ENCODE measurements around the gene RUNX2. TPM values are rescaled to one million over a fixed set of nuclear protein-coding genes. Genes with fewer than 3 reads are reported as not detected.
A peak's percentile ranks its signal among the peaks of the same experiment; 100 is the strongest.

The RUNX2 gene
- total and polyA plus RNA-seq, 9 of the 15 experiments (the other 6 are each of a cell fraction or from before 2014, with no cell fraction given), result 0.29 to 1.00 (median 0.43) TPM

DNA sequence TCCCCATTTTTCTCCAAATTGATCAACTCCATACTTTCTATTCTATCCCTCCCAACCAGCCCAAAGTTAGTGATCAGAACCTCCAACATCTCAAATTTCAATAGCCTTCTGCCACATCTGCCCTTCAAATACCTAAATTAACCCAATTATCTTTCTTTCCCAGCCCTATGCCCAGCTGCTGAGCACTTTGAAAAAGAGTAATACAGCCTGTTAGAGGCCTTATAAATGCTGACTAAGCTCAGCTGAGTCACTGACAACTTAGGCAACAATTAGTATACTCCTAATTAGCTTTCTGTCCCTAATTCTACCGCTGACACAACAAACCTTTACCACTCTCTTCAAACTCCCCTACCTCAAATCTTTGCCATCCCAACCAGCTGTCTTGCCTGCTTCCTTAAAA lies 23.5 kb downstream of the RUNX2 start (continued):
- TF ChIP-seq MTF1 (CRISPR knock-in tag; IDR thresholded peaks at IDR 0.05; ENCODE audit: borderline replicate concordance) (no peak), HDAC1 (IDR thresholded peaks at IDR 0.05) (no peak), NCOA1 (IDR thresholded peaks at IDR 0.05; ENCODE audit: low read depth) (no peak), HMG20B (CRISPR knock-in tag; IDR thresholded peaks at IDR 0.05) (no peak), CBX5 (IDR thresholded peaks at IDR 0.05; ENCODE audit: borderline replicate concordance, low read depth) (no peak), RNF2 (IDR thresholded peaks at IDR 0.05) (no peak), PYGO2 (tag; IDR thresholded peaks at IDR 0.05) (no peak), CBFB (CRISPR knock-in tag; IDR thresholded peaks at IDR 0.05) (no peak), ZNF239 (CRISPR knock-in tag; IDR thresholded peaks at IDR 0.05) (no peak), TAF9B (IDR thresholded peaks at IDR 0.05; ENCODE audit: partially characterized antibody) (peak; percentile 59), ZBTB17 (CRISPR knock-in tag; IDR thresholded peaks at IDR 0.05) (no peak), ZNF764 (CRISPR knock-in tag; IDR thresholded peaks at IDR 0.05; ENCODE audit: low read depth) (no peak), GABPA (tag; conservative IDR thresholded peaks at IDR 0.05; ENCODE audit: low read depth) (no peak), NEUROD1 (IDR thresholded peaks at IDR 0.05; ENCODE audit: borderline replicate concordance, low read depth, low read length, partially characterized antibody) (no peak), MYNN (IDR thresholded peaks at IDR 0.05) (no peak), MYNN (CRISPR knock-in tag; IDR thresholded peaks at IDR 0.05) (no peak), ZNF830 (CRISPR knock-in tag; IDR thresholded peaks at IDR 0.05) (no peak), EZH2 (IDR thresholded peaks at IDR 0.05; ENCODE audit: borderline replicate concordance, low read depth, low read length) (no peak), CC2D1A (IDR thresholded peaks at IDR 0.05) (peak; percentile 16; the same call in 1 of the 2 replicates)
- TF ChIP-seq, protein P1, sequence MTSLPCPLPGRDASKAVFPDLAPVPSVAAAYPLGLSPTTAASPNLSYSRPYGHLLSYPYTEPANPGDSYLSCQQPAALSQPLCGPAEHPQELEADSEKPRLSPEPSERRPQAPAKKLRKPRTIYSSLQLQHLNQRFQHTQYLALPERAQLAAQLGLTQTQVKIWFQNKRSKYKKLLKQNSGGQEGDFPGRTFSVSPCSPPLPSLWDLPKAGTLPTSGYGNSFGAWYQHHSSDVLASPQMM (CRISPR knock-in tag; IDR thresholded peaks at IDR 0.05), result no peak
- TF ChIP-seq, protein P2, sequence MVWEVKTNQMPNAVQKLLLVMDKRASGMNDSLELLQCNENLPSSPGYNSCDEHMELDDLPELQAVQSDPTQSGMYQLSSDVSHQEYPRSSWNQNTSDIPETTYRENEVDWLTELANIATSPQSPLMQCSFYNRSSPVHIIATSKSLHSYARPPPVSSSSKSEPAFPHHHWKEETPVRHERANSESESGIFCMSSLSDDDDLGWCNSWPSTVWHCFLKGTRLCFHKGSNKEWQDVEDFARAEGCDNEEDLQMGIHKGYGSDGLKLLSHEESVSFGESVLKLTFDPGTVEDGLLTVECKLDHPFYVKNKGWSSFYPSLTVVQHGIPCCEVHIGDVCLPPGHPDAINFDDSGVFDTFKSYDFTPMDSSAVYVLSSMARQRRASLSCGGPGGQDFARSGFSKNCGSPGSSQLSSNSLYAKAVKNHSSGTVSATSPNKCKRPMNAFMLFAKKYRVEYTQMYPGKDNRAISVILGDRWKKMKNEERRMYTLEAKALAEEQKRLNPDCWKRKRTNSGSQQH (CRISPR knock-in tag; IDR thresholded peaks at IDR 0.05), result no peak
- TF ChIP-seq, protein P3, sequence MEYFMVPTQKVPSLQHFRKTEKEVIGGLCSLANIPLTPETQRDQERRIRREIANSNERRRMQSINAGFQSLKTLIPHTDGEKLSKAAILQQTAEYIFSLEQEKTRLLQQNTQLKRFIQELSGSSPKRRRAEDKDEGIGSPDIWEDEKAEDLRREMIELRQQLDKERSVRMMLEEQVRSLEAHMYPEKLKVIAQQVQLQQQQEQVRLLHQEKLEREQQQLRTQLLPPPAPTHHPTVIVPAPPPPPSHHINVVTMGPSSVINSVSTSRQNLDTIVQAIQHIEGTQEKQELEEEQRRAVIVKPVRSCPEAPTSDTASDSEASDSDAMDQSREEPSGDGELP (CRISPR knock-in tag; IDR thresholded peaks at IDR 0.05; ENCODE audit: borderline replicate concordance), result no peak
- TF ChIP-seq, protein P4, sequence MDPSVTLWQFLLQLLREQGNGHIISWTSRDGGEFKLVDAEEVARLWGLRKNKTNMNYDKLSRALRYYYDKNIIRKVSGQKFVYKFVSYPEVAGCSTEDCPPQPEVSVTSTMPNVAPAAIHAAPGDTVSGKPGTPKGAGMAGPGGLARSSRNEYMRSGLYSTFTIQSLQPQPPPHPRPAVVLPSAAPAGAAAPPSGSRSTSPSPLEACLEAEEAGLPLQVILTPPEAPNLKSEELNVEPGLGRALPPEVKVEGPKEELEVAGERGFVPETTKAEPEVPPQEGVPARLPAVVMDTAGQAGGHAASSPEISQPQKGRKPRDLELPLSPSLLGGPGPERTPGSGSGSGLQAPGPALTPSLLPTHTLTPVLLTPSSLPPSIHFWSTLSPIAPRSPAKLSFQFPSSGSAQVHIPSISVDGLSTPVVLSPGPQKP (CRISPR knock-in tag; IDR thresholded peaks at IDR 0.05), result no peak
- TF ChIP-seq, protein P5, sequence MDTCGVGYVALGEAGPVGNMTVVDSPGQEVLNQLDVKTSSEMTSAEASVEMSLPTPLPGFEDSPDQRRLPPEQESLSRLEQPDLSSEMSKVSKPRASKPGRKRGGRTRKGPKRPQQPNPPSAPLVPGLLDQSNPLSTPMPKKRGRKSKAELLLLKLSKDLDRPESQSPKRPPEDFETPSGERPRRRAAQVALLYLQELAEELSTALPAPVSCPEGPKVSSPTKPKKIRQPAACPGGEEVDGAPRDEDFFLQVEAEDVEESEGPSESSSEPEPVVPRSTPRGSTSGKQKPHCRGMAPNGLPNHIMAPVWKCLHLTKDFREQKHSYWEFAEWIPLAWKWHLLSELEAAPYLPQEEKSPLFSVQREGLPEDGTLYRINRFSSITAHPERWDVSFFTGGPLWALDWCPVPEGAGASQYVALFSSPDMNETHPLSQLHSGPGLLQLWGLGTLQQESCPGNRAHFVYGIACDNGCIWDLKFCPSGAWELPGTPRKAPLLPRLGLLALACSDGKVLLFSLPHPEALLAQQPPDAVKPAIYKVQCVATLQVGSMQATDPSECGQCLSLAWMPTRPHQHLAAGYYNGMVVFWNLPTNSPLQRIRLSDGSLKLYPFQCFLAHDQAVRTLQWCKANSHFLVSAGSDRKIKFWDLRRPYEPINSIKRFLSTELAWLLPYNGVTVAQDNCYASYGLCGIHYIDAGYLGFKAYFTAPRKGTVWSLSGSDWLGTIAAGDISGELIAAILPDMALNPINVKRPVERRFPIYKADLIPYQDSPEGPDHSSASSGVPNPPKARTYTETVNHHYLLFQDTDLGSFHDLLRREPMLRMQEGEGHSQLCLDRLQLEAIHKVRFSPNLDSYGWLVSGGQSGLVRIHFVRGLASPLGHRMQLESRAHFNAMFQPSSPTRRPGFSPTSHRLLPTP (IDR thresholded peaks at IDR 0.05; ENCODE audit: borderline replicate concordance, extremely low read depth, insufficient read length), result no peak

All from K562 (cell line).